NT2/D1 (cell line): Measurements from ENCODE around the gene FOXP4.

Experiments used
- DNase-seq: peaks from one replicate; pipeline ENCODE4 v3.0.0-alpha.2; 2011; ENCODE audit warnings: low read depth, low spot score
- H3K27me3 ChIP-seq: 2 replicates; pipeline ENCODE4 v1.6.0; 2011; ENCODE audit warnings: mild to moderate bottlenecking; ENCODE audit not compliant: insufficient read length, insufficient read depth
- H3K36me3 ChIP-seq: 2 replicates; pipeline ENCODE4 v1.6.1; 2011; ENCODE audit warnings: mild to moderate bottlenecking, low read length, mixed read lengths; ENCODE audit not compliant: insufficient read depth, insufficient read length
- H3K4me1 ChIP-seq: 2 replicates; pipeline ENCODE4 v1.5.1; 2011; ENCODE audit not compliant: insufficient read depth, insufficient read length
- H3K4me3 ChIP-seq: 2 replicates; pipeline ENCODE4 v1.5.1; 2011; ENCODE audit warnings: low read depth; ENCODE audit not compliant: insufficient read length
- H3K9ac ChIP-seq: 2 replicates; pipeline ENCODE4 v1.6.0; 2011; ENCODE audit warnings: low read depth; ENCODE audit not compliant: insufficient read length
- H3K9me3 ChIP-seq: 2 replicates; pipeline ENCODE4 v1.5.1; 2011; ENCODE audit warnings: mild to moderate bottlenecking, low read length; ENCODE audit not compliant: insufficient read depth
- SUZ12 ChIP-seq: IDR thresholded peaks from 2 replicates; pipeline ENCODE4 v1.6.1; 2011; ENCODE audit not compliant: insufficient read length, insufficient read depth; ENCODE audit errors: extremely low read depth
- YY1 ChIP-seq: IDR thresholded peaks from 2 replicates; pipeline ENCODE4 v1.6.1; 2011; ENCODE audit not compliant: insufficient read length, insufficient read depth
- ZNF274 ChIP-seq: IDR thresholded peaks from 2 replicates; pipeline ENCODE4 v1.6.1; 2011; ENCODE audit warnings: mild to moderate bottlenecking, low read depth, low read length

FOXP4 gene

GRCh38 chr6:41637194-41638001 is 91.2 kb downstream of the FOXP4 start:
- Histone ChIP-seq H3K4me3 (peak overlapping the region; percentile 80), H3K27me3 (peaks cover 25% of the 10 kb centered on the region)
- DNase-seq, result no peak

GRCh38 chr6:41638002-41638934 is 92.1 kb downstream of the FOXP4 start, which contains the start of gene MDFI:
MDFI (plus strand) TSS chr6:41638468; CDS start chr6:41638750, 282 bp downstream.
- TF ChIP-seq SUZ12, result no peak
- TF ChIP-seq YY1, result no peak
- TF ChIP-seq ZNF274, result no peak
- H3K9me3 ChIP-seq, result no peaks in the 10 kb centered on the region
- peak within 1 kb of the TSS; percentile 80 for H3K4me3 ChIP-seq
- H3K27me3 ChIP-seq, result peaks cover 25% of the 10 kb centered on the region
- peak within 1 kb of the TSS; percentile 83 for H3K9ac ChIP-seq
- DNase-seq, result no peak
- H3K36me3 ChIP-seq, result peaks cover 23% of the 10 kb centered on the region
- peaks cover 10% of the 10 kb centered on the region for H3K4me1 ChIP-seq

More at GRCh38 chr6:41637194-41638001, 91.2 kb downstream of the FOXP4 start:
- Histone ChIP-seq H3K9me3 (no peaks in the 10 kb centered on the region), H3K36me3 (peaks cover 14% of the 10 kb centered on the region), H3K9ac (peak overlapping the region; percentile 71), H3K4me1 (peaks cover 10% of the 10 kb centered on the region)
- no peak for TF ChIP-seq SUZ12
- no peak for TF ChIP-seq ZNF274
- TF ChIP-seq YY1, result no peak

- H3K36me3 ChIP-seq, result peaks cover 23% of the 10 kb centered on the region
- no peak for TF ChIP-seq ZNF274
- TF ChIP-seq SUZ12, result no peak
- TF ChIP-seq YY1, result no peak
- H3K4me3 ChIP-seq, result peak overlapping the region; percentile 80
- H3K27me3 ChIP-seq, result peaks cover 25% of the 10 kb centered on the region
- no peaks in the 10 kb centered on the region for H3K9me3 ChIP-seq
- H3K4me1 ChIP-seq, result peaks cover 10% of the 10 kb centered on the region
- H3K9ac ChIP-seq, result peak overlapping the region; percentile 83
- DNase-seq, result no peak
Measured at GRCh38 chr6:41638935-41639808, 93.0 kb downstream of the FOXP4 start.

- Histone ChIP-seq H3K27me3 (peaks cover 25% of the 10 kb centered on the region), H3K9me3 (no peaks in the 10 kb centered on the region), H3K4me3 (peak overlapping the region; percentile 80), H3K4me1 (peaks cover 9% of the 10 kb centered on the region), H3K36me3 (peaks cover 23% of the 10 kb centered on the region), H3K9ac (peak overlapping the region; percentile 83)
- DNase-seq, result no peak
- TF ChIP-seq ZNF274, result no peak
- no peak for TF ChIP-seq YY1
- TF ChIP-seq SUZ12, result no peak
Measured at GRCh38 chr6:41639809-41640371, 93.7 kb downstream of the FOXP4 start.

GRCh38 chr6:41640426-41640825 is 94.2 kb downstream of the FOXP4 start:
- H3K4me1 ChIP-seq, result peaks cover 14% of the 10 kb centered on the region
- H3K36me3 ChIP-seq, result peaks cover 23% of the 10 kb centered on the region
- no peak overlapping the region for H3K9ac ChIP-seq
- no peak overlapping the region for H3K4me3 ChIP-seq
- no peak for DNase-seq
- peaks cover 24% of the 10 kb centered on the region for H3K27me3 ChIP-seq
- H3K9me3 ChIP-seq, result no peaks in the 10 kb centered on the region
- TF ChIP-seq SUZ12 (no peak), ZNF274 (no peak), YY1 (no peak)

- peaks cover 16% of the 10 kb centered on the region for H3K27me3 ChIP-seq
- no peak overlapping the region for H3K9ac ChIP-seq
- peaks cover 29% of the 10 kb centered on the region for H3K36me3 ChIP-seq
- TF ChIP-seq SUZ12 (no peak), YY1 (no peak), ZNF274 (no peak)
- H3K9me3 ChIP-seq, result no peaks in the 10 kb centered on the region
- no peak for DNase-seq
- peaks cover 23% of the 10 kb centered on the region for H3K4me1 ChIP-seq
- no peak overlapping the region for H3K4me3 ChIP-seq
Measured at GRCh38 chr6:41641352-41641925, 95.3 kb downstream of the FOXP4 start.
